DOHH2 (cell line): ENCODE data around the gene ROBO2.

ENCODE experiments used
- H3F3A ChIP-seq: fragments of 200-600 bp; sonication (generic), shearing (Covaris generic); 2 replicates; pipeline ENCODE4 v1.6.0; 2016; ENCODE audit warnings: antibody characterized with exemption, mild to moderate bottlenecking; ENCODE audit not compliant: control insufficient read depth, insufficient read depth
- H3K27ac ChIP-seq: fragments of 200-600 bp; sonication (generic); 2 replicates; pipeline ENCODE4 v1.5.1; 2014; ENCODE audit warnings: low read depth, mild to moderate bottlenecking, low read length, moderate library complexity
- H3K27me3 ChIP-seq: fragments of 200-600 bp; sonication (generic); 2 replicates; pipeline ENCODE4 v1.6.1; 2014; ENCODE audit warnings: mild to moderate bottlenecking, low read length, mixed read lengths; ENCODE audit not compliant: control insufficient read depth
- H3K36me3 ChIP-seq: fragments of 200-600 bp; sonication (generic); 2 replicates; pipeline ENCODE4 v1.6.1; 2014; ENCODE audit warnings: mild to moderate bottlenecking, low read length, moderate library complexity, mixed read lengths; ENCODE audit not compliant: control insufficient read depth
- H3K4me1 ChIP-seq: fragments of 200-600 bp; sonication (generic); 2 replicates; pipeline ENCODE4 v1.6.1; 2014; ENCODE audit warnings: mild to moderate bottlenecking, low read length, mixed read lengths; ENCODE audit not compliant: control insufficient read depth
- H3K4me2 ChIP-seq: fragments of 200-600 bp; sonication (generic); 2 replicates; pipeline ENCODE4 v1.6.0; 2014; ENCODE audit warnings: mild to moderate bottlenecking, low read length, moderate library complexity
- H3K4me3 ChIP-seq: fragments of 200-600 bp; sonication (generic); 2 replicates; pipeline ENCODE4 v1.5.1; 2014; ENCODE audit warnings: mild to moderate bottlenecking, low read length, mixed read lengths
- H3K79me2 ChIP-seq: fragments of 200-600 bp; sonication (generic); 2 replicates; pipeline ENCODE4 v1.6.1; 2014; ENCODE audit warnings: mild to moderate bottlenecking, low read length, mixed read lengths; ENCODE audit not compliant: control insufficient read depth
- H3K9me2 ChIP-seq: fragments of 200-600 bp; sonication (generic); replicated peaks from 2 replicates; pipeline ENCODE4 v1.6.1; 2014; ENCODE audit warnings: mild to moderate bottlenecking, low read length, mixed read lengths; ENCODE audit not compliant: control insufficient read depth
- H3K9me3 ChIP-seq: fragments of 200-600 bp; sonication (generic); 2 replicates; pipeline ENCODE4 v1.6.1; 2014; ENCODE audit warnings: antibody characterized with exemption, low read length, mixed read lengths; ENCODE audit not compliant: control insufficient read depth, insufficient read depth
- H4K20me1 ChIP-seq: fragments of 200-600 bp; sonication (generic); 2 replicates; pipeline ENCODE4 v1.6.0; 2014; ENCODE audit warnings: low read depth, mild to moderate bottlenecking, antibody characterized with exemption, low read length, moderate library complexity; ENCODE audit not compliant: control insufficient read depth, insufficient read depth
- CTCF ChIP-seq: fragments of 200-600 bp; sonication (generic); IDR thresholded peaks from one replicate; pipeline ENCODE4 v1.5.1; 2014; ENCODE audit warnings: antibody characterized with exemption, mild to moderate bottlenecking, low read depth, low read length; ENCODE audit not compliant: poor library complexity, severe bottlenecking
- EZH2phosphoT487 ChIP-seq: fragments of 200-600 bp; sonication (generic); IDR thresholded peaks from 2 replicates; pipeline ENCODE4 v1.6.1; 2017; ENCODE audit warnings: borderline replicate concordance, mild to moderate bottlenecking, antibody characterized with exemption, low read length, moderate library complexity, mixed read lengths

ROBO2 gene

GRCh38 chr3:77262361-77262760 is 222.5 kb downstream of the ROBO2 start:
- Histone ChIP-seq H3K9me3 (no peaks in the 10 kb centered on the region), H3K4me1 (no peaks in the 10 kb centered on the region), H3K4me2 (no peak overlapping the region), H3F3A (no peaks in the 10 kb centered on the region), H3K27ac (no peak overlapping the region), H4K20me1 (no peaks in the 10 kb centered on the region), H3K27me3 (no peaks in the 10 kb centered on the region), H3K79me2 (no peaks in the 10 kb centered on the region), H3K9me2 (no peaks in the 10 kb centered on the region), H3K4me3 (no peak overlapping the region), H3K36me3 (no peaks in the 10 kb centered on the region)
- TF ChIP-seq EZH2phosphoT487 = no peak
- no peak for TF ChIP-seq CTCF

- H3K27ac ChIP-seq = no peak overlapping the region
- no peaks in the 10 kb centered on the region for H4K20me1 ChIP-seq
- no peak for TF ChIP-seq EZH2phosphoT487
- no peak for TF ChIP-seq CTCF
- no peaks in the 10 kb centered on the region for H3K9me3 ChIP-seq
- no peaks in the 10 kb centered on the region for H3K4me1 ChIP-seq
- H3K27me3 ChIP-seq = no peaks in the 10 kb centered on the region
- H3K79me2 ChIP-seq = no peaks in the 10 kb centered on the region
- H3K4me2 ChIP-seq = no peak overlapping the region
- H3K36me3 ChIP-seq = no peaks in the 10 kb centered on the region
- no peaks in the 10 kb centered on the region for H3K9me2 ChIP-seq
- no peak overlapping the region for H3K4me3 ChIP-seq
- no peaks in the 10 kb centered on the region for H3F3A ChIP-seq
These were observed 227.7 kb downstream of the ROBO2 start for GRCh38 chr3:77267589-77267988.

GRCh38 chr3:77271306-77271705 is 231.4 kb downstream of the ROBO2 start:
- no peaks in the 10 kb centered on the region for H3K9me3 ChIP-seq
- no peaks in the 10 kb centered on the region for H4K20me1 ChIP-seq
- H3K4me3 ChIP-seq = no peak overlapping the region
- H3K4me2 ChIP-seq = no peak overlapping the region
- no peak for TF ChIP-seq EZH2phosphoT487
- TF ChIP-seq CTCF = no peak
- H3K4me1 ChIP-seq = no peaks in the 10 kb centered on the region
- no peak overlapping the region for H3K27ac ChIP-seq
- no peaks in the 10 kb centered on the region for H3K27me3 ChIP-seq
- no peaks in the 10 kb centered on the region for H3F3A ChIP-seq
- no peaks in the 10 kb centered on the region for H3K79me2 ChIP-seq
- no peaks in the 10 kb centered on the region for H3K36me3 ChIP-seq
- H3K9me2 ChIP-seq = no peaks in the 10 kb centered on the region

- no peaks in the 10 kb centered on the region for H3K9me2 ChIP-seq
- no peaks in the 10 kb centered on the region for H3K4me1 ChIP-seq
- TF ChIP-seq CTCF (no peak), EZH2phosphoT487 (no peak)
- no peaks in the 10 kb centered on the region for H3K27me3 ChIP-seq
- no peaks in the 10 kb centered on the region for H3K79me2 ChIP-seq
- no peaks in the 10 kb centered on the region for H3F3A ChIP-seq
- no peaks in the 10 kb centered on the region for H3K36me3 ChIP-seq
- no peaks in the 10 kb centered on the region for H3K9me3 ChIP-seq
- no peak overlapping the region for H3K4me2 ChIP-seq
- H3K4me3 ChIP-seq = no peak overlapping the region
- H4K20me1 ChIP-seq = no peaks in the 10 kb centered on the region
- no peak overlapping the region for H3K27ac ChIP-seq
These were observed 231.8 kb downstream of the ROBO2 start for GRCh38 chr3:77271711-77272110.
